RWPE2 (cell line): Measurements from ENCODE around the gene GSK3B.

ENCODE experiments used
- ATAC-seq: fragments of 200-7000 bp; cut with Tn5 transposase; 3 replicates; pipeline ENCODE4 v1.9.1; 2021; ENCODE audit warnings: low read depth
- DNase-seq: peaks from one replicate; pipeline ENCODE4 v3.0.0-alpha.2; 2020; ENCODE audit warnings: low spot score
- H3K27ac ChIP-seq: fragments of 450-650 bp; 2 replicates; pipeline ENCODE4 v1.5.1; 2017; ENCODE audit warnings: mild to moderate bottlenecking; ENCODE audit not compliant: poor library complexity, severe bottlenecking
- H3K27me3 ChIP-seq: fragments of 250-450 bp; sonication (Bioruptor Pico); 2 replicates; pipeline ENCODE4 v1.5.1; 2021; ENCODE audit warnings: mild to moderate bottlenecking, moderate library complexity; ENCODE audit not compliant: insufficient read depth, poor library complexity, severe bottlenecking
- H3K36me3 ChIP-seq: fragments of 250-450 bp; sonication (Bioruptor Pico); 2 replicates; pipeline ENCODE4 v1.5.1; 2020; ENCODE audit warnings: low read depth, mild to moderate bottlenecking, moderate library complexity
- H3K4me1 ChIP-seq: fragments of 250-450 bp; sonication (Bioruptor Pico); 2 replicates; pipeline ENCODE4 v1.5.1; 2021; ENCODE audit warnings: mild to moderate bottlenecking, moderate library complexity; ENCODE audit not compliant: insufficient read depth, poor library complexity, severe bottlenecking
- H3K4me3 ChIP-seq: fragments of 250-450 bp; sonication (Bioruptor Pico); 2 replicates; pipeline ENCODE4 v1.5.1; 2021; ENCODE audit warnings: mild to moderate bottlenecking, moderate library complexity; ENCODE audit not compliant: severe bottlenecking
- H3K9me3 ChIP-seq: fragments of 250-450 bp; sonication (Bioruptor Pico); 2 replicates; pipeline ENCODE4 v1.5.1; 2021; ENCODE audit warnings: mild to moderate bottlenecking, moderate library complexity; ENCODE audit not compliant: severe bottlenecking
- TF ChIP-seq, protein P1 (sequence below): fragments of 450-650 bp; IDR thresholded peaks from one replicate; pipeline ENCODE4 v1.5.1; 2017; ENCODE audit warnings: mild to moderate bottlenecking, moderate library complexity; ENCODE audit not compliant: poor library complexity, severe bottlenecking

GSK3B gene

GRCh38 chr3:119831022-119831421, 263.2 kb downstream of the GSK3B start:
- ATAC-seq (no peak), DNase-seq (no peak)
- H3K36me3 ChIP-seq: peaks cover 64% of the 10 kb centered on the region
- no peaks in the 10 kb centered on the region for H3K9me3 ChIP-seq
- H3K27me3 ChIP-seq: no peaks in the 10 kb centered on the region
- H3K27ac ChIP-seq: no peak overlapping the region
- H3K4me3 ChIP-seq: no peak overlapping the region
- no peaks in the 10 kb centered on the region for H3K4me1 ChIP-seq
- TF ChIP-seq, protein P1, sequence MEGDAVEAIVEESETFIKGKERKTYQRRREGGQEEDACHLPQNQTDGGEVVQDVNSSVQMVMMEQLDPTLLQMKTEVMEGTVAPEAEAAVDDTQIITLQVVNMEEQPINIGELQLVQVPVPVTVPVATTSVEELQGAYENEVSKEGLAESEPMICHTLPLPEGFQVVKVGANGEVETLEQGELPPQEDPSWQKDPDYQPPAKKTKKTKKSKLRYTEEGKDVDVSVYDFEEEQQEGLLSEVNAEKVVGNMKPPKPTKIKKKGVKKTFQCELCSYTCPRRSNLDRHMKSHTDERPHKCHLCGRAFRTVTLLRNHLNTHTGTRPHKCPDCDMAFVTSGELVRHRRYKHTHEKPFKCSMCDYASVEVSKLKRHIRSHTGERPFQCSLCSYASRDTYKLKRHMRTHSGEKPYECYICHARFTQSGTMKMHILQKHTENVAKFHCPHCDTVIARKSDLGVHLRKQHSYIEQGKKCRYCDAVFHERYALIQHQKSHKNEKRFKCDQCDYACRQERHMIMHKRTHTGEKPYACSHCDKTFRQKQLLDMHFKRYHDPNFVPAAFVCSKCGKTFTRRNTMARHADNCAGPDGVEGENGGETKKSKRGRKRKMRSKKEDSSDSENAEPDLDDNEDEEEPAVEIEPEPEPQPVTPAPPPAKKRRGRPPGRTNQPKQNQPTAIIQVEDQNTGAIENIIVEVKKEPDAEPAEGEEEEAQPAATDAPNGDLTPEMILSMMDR: no peak

GRCh38 chr3:119829420-119829819, 264.8 kb downstream of the GSK3B start:
- Histone ChIP-seq H3K9me3 (no peaks in the 10 kb centered on the region), H3K4me3 (no peak overlapping the region), H3K36me3 (peaks cover 61% of the 10 kb centered on the region), H3K27ac (no peak overlapping the region), H3K27me3 (no peaks in the 10 kb centered on the region), H3K4me1 (no peaks in the 10 kb centered on the region)
- ATAC-seq (no peak), DNase-seq (no peak)
- TF ChIP-seq, protein P1: no peak

GRCh38 chr3:119826711-119827608, 267.3 kb downstream of the GSK3B start:
- Histone ChIP-seq H3K27me3 (no peaks in the 10 kb centered on the region), H3K4me1 (no peaks in the 10 kb centered on the region), H3K9me3 (no peaks in the 10 kb centered on the region), H3K27ac (no peak overlapping the region), H3K36me3 (peaks cover 43% of the 10 kb centered on the region), H3K4me3 (no peak overlapping the region)
- DNase-seq: no peak
- ATAC-seq: no peak
- TF ChIP-seq, protein P1: no peak

DNA sequence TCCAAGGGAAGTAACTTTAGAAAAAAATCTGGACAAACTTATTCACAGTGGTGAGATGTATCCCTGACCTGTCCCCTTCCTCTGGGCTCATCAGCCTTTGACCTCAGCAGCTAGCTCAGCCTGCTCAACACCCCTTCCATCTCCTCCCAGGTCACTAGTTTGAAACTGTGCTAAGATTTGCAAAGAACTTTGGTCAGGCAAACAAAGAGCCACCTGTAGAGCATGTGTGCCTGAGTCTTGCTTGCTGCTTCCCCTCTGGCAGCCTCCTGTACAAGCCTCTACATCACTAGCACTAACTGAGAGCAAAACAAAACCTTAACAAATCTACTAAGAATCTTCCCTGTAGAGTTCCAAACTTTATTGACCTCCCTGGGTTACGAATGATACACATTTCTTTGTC, 268.4 kb downstream of the GSK3B start:
- Histone ChIP-seq H3K27me3 (no peaks in the 10 kb centered on the region), H3K4me1 (no peaks in the 10 kb centered on the region), H3K27ac (no peak overlapping the region), H3K9me3 (no peaks in the 10 kb centered on the region), H3K4me3 (no peak overlapping the region), H3K36me3 (peaks cover 39% of the 10 kb centered on the region)
- TF ChIP-seq, protein P1: no peak
- DNase-seq (no peak), ATAC-seq (no peak)

- Histone ChIP-seq H3K27me3 (no peaks in the 10 kb centered on the region), H3K36me3 (no peaks in the 10 kb centered on the region; the same call in none of the 2 replicates), H3K27ac (no peak overlapping the region), H3K4me3 (no peak overlapping the region), H3K4me1 (no peaks in the 10 kb centered on the region), H3K9me3 (no peaks in the 10 kb centered on the region)
- TF ChIP-seq, protein P1: no peak
- DNase-seq (no peak), ATAC-seq (peak; percentile 46)
Observed at GRCh38 chr3:119819806-119820205, 274.4 kb downstream of the GSK3B start.
